KBM-7 (cell line): ENCODE measurements around the gene GRM7.
"Not testable (repeated sequence)": the region's sequence is repeated elsewhere in the genome, so short reads cannot be mapped to it uniquely, and the experiment has no call there.

Experiments
- DNase-seq: peaks from one replicate; pipeline ENCODE4 v3.0.0-alpha.2; 2015
- in situ Hi-C: fragments of 300-500 bp; cut with MboI; formaldehyde crosslinking; loops from 2 replicates; pipeline ENCODE4 v1.14.3; 2020; ENCODE audit warnings: low sequenced_read_pairs, low pct_unique_long_range_greater_than_20kb, mixed read lengths

GRM7 gene

GRCh38 chr3:6860954-6861624 lies at the start of gene GRM7:
TSS of gene GRM7 (plus strand) at chr3:6861115.
- in situ Hi-C loops, result no loop called here
- DNase-seq, result no peak

- in situ Hi-C loops, result no loop called here
- DNase-seq, result no peak
These were observed 39.5 kb upstream of the GRM7 start for GRCh38 chr3:6821411-6821810.

- no peak for DNase-seq
- in situ Hi-C loops, result no loop called here
These were observed 35.4 kb upstream of the GRM7 start for GRCh38 chr3:6825524-6825923.

- in situ Hi-C loops, result no loop called here
- DNase-seq, result no peak
These were observed 33.5 kb upstream of the GRM7 start for GRCh38 chr3:6827453-6827852.

- in situ Hi-C loops, result no loop called here
- DNase-seq, result no peak
These were observed 16.2 kb upstream of the GRM7 start for GRCh38 chr3:6844723-6845122.

- in situ Hi-C loops, result no loop called here
- DNase-seq, result no peak
These were observed 6.7 kb upstream of the GRM7 start for GRCh38 chr3:6854184-6854583.

GRCh38 chr3:6857510-6857909 lies 3.4 kb upstream of the GRM7 start:
- no peak for DNase-seq
- in situ Hi-C loops, result no loop called here

GRCh38 chr3:6860149-6860953 lies 564 bp upstream of the GRM7 start:
- no peak for DNase-seq
- in situ Hi-C loops, result no loop called here

- no peak for DNase-seq
- in situ Hi-C loops, result no loop called here
These were observed 698 bp downstream of the GRM7 start for GRCh38 chr3:6861625-6862000.

- in situ Hi-C loops, result no loop called here
- no peak for DNase-seq
These were observed 1.3 kb downstream of the GRM7 start for GRCh38 chr3:6862041-6862879.

GRCh38 chr3:6862880-6863195 lies 1.9 kb downstream of the GRM7 start:
- in situ Hi-C loops, result no loop called here
- no peak for DNase-seq

GRCh38 chr3:6867269-6867668 lies 6.4 kb downstream of the GRM7 start:
- DNase-seq, result no peak
- in situ Hi-C loops, result no loop called here

- DNase-seq, result no peak
- in situ Hi-C loops, result no loop called here
These were observed 17.8 kb downstream of the GRM7 start for GRCh38 chr3:6878731-6879130.

GRCh38 chr3:6912240-6912639 lies 51.3 kb downstream of the GRM7 start:
- DNase-seq, result no peak
- in situ Hi-C loops, result no loop called here

- in situ Hi-C loops, result no loop called here
- no peak for DNase-seq
These were observed 55.0 kb downstream of the GRM7 start for GRCh38 chr3:6915898-6916297.

GRCh38 chr3:6921066-6921465 lies 60.2 kb downstream of the GRM7 start:
- no peak for DNase-seq
- in situ Hi-C loops, result no loop called here

GRCh38 chr3:6921876-6922275 lies 61.0 kb downstream of the GRM7 start:
- no peak for DNase-seq
- in situ Hi-C loops, result no loop called here

GRCh38 chr3:6928064-6928463 lies 67.1 kb downstream of the GRM7 start:
- in situ Hi-C loops, result no loop called here
- no peak for DNase-seq

- no peak for DNase-seq
- in situ Hi-C loops, result no loop called here
These were observed 69.0 kb downstream of the GRM7 start for GRCh38 chr3:6929918-6930317.

- in situ Hi-C loops, DNase-seq: not testable (repeated sequence)
These were observed 74.5 kb downstream of the GRM7 start for GRCh38 chr3:6935418-6935817.
